ENCODE measurements around the gene CNIH4. TPM values are rescaled to one million over a fixed set of nuclear protein-coding genes. Genes with fewer than 3 reads are reported as not detected.
"Not testable (repeated sequence)": the region's sequence is repeated elsewhere in the genome, so short reads cannot be mapped to it uniquely, and the experiment has no call there.

Gene CNIH4
- total RNA-seq, 1 experiment from 2014 or later, result 48.9 TPM

DNA sequence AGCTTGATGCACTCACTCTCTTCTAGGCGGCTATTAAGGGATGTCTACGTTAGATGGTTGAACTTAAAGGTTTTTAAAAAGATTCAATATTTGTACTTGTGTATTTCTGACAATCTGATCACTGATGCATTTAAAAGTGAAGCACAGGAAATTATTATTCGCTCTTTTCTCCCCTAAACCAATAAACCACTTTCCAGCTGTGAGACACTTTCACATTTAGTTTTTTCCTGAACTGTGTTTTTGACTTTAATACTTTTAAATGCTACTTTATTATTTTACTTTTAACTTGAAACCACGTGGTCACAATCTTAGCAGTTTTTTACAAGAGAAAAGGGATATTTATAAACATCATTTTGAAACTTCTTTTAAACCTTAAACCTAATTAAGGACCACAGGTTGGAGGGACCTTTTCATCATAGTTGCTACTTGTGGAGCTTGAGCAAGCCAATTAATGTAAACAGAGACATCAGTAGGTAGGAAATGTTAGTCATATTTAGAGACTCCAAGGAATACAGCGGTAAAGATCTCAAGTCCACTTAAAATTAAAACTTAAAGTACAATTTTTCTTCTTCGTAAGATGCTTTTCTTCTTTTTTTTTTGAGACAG, 68.7 kb downstream of the CNIH4 start (continued):
- TF ChIP-seq, protein P1, sequence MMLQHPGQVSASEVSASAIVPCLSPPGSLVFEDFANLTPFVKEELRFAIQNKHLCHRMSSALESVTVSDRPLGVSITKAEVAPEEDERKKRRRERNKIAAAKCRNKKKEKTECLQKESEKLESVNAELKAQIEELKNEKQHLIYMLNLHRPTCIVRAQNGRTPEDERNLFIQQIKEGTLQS (IDR thresholded peaks at IDR 0.05), result no peak
- TF ChIP-seq EZH2 (IDR thresholded peaks at IDR 0.05) (no peak), ZNF274 (IDR thresholded peaks at IDR 0.05; ENCODE audit: low read depth, low read length) (no peak), MAX (IDR thresholded peaks at IDR 0.05) (no peak), YY1 (IDR thresholded peaks at IDR 0.05; ENCODE audit: extremely low read depth, insufficient replicate concordance, low read depth, low read length) (no peak), SP1 (IDR thresholded peaks at IDR 0.05; ENCODE audit: low read depth) (no peak), EZH2phosphoT487 (IDR thresholded peaks at IDR 0.05; ENCODE audit: borderline replicate concordance) (no peak), POLR2A (IDR thresholded peaks at IDR 0.05; ENCODE audit: borderline replicate concordance, extremely low read depth, insufficient read depth, insufficient read length) (no peak)
- TF ChIP-seq, protein P2, sequence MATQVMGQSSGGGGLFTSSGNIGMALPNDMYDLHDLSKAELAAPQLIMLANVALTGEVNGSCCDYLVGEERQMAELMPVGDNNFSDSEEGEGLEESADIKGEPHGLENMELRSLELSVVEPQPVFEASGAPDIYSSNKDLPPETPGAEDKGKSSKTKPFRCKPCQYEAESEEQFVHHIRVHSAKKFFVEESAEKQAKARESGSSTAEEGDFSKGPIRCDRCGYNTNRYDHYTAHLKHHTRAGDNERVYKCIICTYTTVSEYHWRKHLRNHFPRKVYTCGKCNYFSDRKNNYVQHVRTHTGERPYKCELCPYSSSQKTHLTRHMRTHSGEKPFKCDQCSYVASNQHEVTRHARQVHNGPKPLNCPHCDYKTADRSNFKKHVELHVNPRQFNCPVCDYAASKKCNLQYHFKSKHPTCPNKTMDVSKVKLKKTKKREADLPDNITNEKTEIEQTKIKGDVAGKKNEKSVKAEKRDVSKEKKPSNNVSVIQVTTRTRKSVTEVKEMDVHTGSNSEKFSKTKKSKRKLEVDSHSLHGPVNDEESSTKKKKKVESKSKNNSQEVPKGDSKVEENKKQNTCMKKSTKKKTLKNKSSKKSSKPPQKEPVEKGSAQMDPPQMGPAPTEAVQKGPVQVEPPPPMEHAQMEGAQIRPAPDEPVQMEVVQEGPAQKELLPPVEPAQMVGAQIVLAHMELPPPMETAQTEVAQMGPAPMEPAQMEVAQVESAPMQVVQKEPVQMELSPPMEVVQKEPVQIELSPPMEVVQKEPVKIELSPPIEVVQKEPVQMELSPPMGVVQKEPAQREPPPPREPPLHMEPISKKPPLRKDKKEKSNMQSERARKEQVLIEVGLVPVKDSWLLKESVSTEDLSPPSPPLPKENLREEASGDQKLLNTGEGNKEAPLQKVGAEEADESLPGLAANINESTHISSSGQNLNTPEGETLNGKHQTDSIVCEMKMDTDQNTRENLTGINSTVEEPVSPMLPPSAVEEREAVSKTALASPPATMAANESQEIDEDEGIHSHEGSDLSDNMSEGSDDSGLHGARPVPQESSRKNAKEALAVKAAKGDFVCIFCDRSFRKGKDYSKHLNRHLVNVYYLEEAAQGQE (IDR thresholded peaks at IDR 0.05; ENCODE audit: low read depth), result no peak

DNA sequence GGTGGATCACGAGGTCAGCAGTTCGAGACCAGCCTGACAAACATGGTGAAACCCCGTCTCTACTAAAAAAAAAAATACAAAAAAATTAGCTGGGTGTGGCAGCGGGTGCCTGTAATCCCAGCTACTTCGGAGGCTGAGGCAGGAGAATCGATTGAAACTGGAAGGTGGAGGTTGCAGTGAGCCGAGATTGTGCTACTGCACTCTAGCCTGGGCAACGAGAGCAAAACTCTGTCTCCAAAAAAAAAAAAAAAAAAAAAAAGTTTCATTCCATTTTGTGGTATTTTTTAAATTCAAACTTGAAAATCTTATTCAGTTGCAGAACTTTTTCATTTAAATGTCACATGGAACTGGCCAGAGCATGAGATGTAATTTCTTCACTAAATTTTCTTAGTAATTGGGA, 70.2 kb downstream of the CNIH4 start:
- H3K27ac ChIP-seq (ENCODE audit: low read depth, low read length); H3K27me3 ChIP-seq (ENCODE audit: insufficient read depth, low read length); intact Hi-C loops (cut with micrococcal nuclease); H2AFZ ChIP-seq (ENCODE audit: low read depth, low read length, poor library complexity, severe bottlenecking); ATAC-seq; BruUV-seq (replicated peaks); H3K4me3 ChIP-seq (replicated peaks in 1 of 2; ENCODE audit: low read depth in 1 of 2, low read length in 2 of 2); H3K9me2 ChIP-seq (ENCODE audit: insufficient read depth); RAD21 ChIA-PET (ENCODE audit: low non-redundant PET in 1 of 2, low total read pairs in 2 of 2, uncharacterized antibody in 2 of 2, unreplicated experiment in 2 of 2); H3K4me2 ChIP-seq (ENCODE audit: low read length); H3K9ac ChIP-seq (ENCODE audit: low read length); H4K20me1 ChIP-seq (ENCODE audit: insufficient read depth); H3K4me1 ChIP-seq (ENCODE audit: control insufficient read depth in 1 of 2, insufficient read depth in 2 of 2, low read length in 2 of 2); CTCF ChIA-PET; H3K9me3 ChIP-seq (ENCODE audit: control insufficient read depth in 1 of 2, insufficient read depth in 1 of 2, low read depth in 1 of 2, low read length in 2 of 2); DNase-seq (ENCODE audit: low read depth, low spot score): not testable (repeated sequence)
- peaks cover 74% of the 10 kb centered on the region for H3K79me2 ChIP-seq (ENCODE audit: insufficient read depth, low read length)
- POLR2A ChIA-PET, result interaction anchor here (1.3 kb wide), 1 partner anchor 44 kb away, joined by 3 read pairs; no protein-coding TSS in a partner anchor
- peaks cover 44 to 50% of the 10 kb centered on the region in 2 experiments for H3K36me3 ChIP-seq (ENCODE audit: control insufficient read depth in 1 of 2, insufficient read depth in 2 of 2, low read length in 2 of 2)

Data from HCT116 (cell line).